Body of pancreas (tissue), 4 donors: ENCODE results near the gene VAV1.

Source experiments
- CTCF ChIP-seq, 7 experiments: fragments of 450-650 bp in 4 of 7; fragments of 200-600 bp in 3 of 7; sonication (generic) in 3 of 7; IDR thresholded peaks; one replicate each; pipeline ENCODE4 v1.5.1; 2016 to 2019; ENCODE audit warnings: antibody characterized with exemption in 7 of 7
- POLR2A ChIP-seq, 3 donors: fragments of 450-650 bp; IDR thresholded peaks; one replicate each; pipeline ENCODE4 v1.6.1; 2016; ENCODE audit warnings: antibody characterized with exemption in 3 of 3, mild to moderate bottlenecking in 2 of 3

- TF ChIP-seq POLR2A (IDR thresholded peaks at IDR 0.05) = no peak
- TF ChIP-seq CTCF (IDR thresholded peaks at IDR 0.05) = no peak
Observed at GRCh38 chr19:6887316-6887715, 114.8 kb downstream of the VAV1 start, which contains the start of gene ADGRE1.
